Central memory CD8-positive, alpha-beta T cell (primary cell): ENCODE results near the gene MARCKSL1.
"Not testable (repeated sequence)": the region's sequence is repeated elsewhere in the genome, so short reads cannot be mapped to it uniquely, and the experiment has no call there.

Experiments
- ATAC-seq: fragments of 150-1000 bp; cut with Tn5 transposase; replicated peaks from 2 replicates; pipeline ENCODE4 v1.10.0; 2022; ENCODE audit warnings: mild to moderate bottlenecking, moderate FRiP score, moderate number of reproducible peaks; ENCODE audit not compliant: poor library complexity, severe bottlenecking; ENCODE audit errors: extremely low read depth
- DNase-seq, 2 donors: peaks; one replicate each; pipeline ENCODE4 v3.0.0; 2021; ENCODE audit warnings: low spot score in 2 of 2
- H3K27ac Mint-ChIP-seq: one replicate; pipeline ENCODE4 v1.8.0; 2022; ENCODE audit warnings: low read depth, mild to moderate bottlenecking, moderate library complexity, mixed read lengths
- H3K27me3 Mint-ChIP-seq: one replicate; pipeline ENCODE4 v1.8.0; 2022; ENCODE audit warnings: mixed read lengths
- H3K36me3 Mint-ChIP-seq: one replicate; pipeline ENCODE4 v1.8.0; 2022; ENCODE audit warnings: mild to moderate bottlenecking, moderate library complexity, mixed read lengths; ENCODE audit not compliant: insufficient read depth
- H3K4me1 Mint-ChIP-seq: one replicate; pipeline ENCODE4 v1.8.0; 2022; ENCODE audit warnings: mixed read lengths
- H3K4me3 Mint-ChIP-seq: one replicate; pipeline ENCODE4 v1.8.0; 2022; ENCODE audit warnings: mild to moderate bottlenecking, moderate library complexity, mixed read lengths
- H3K9me3 Mint-ChIP-seq: one replicate; pipeline ENCODE4 v1.8.0; 2022; ENCODE audit warnings: mixed read lengths

MARCKSL1 gene

GRCh38 chr1:32361674-32362473 lies 25.8 kb upstream of the MARCKSL1 start:
- peaks cover 15% of the 10 kb centered on the region for H3K36me3 Mint-ChIP-seq
- peaks cover 10% of the 10 kb centered on the region for H3K27me3 Mint-ChIP-seq
- ATAC-seq = peak; percentile 35
- DNase-seq = no peak
- H3K4me1 Mint-ChIP-seq = peaks cover 22% of the 10 kb centered on the region
- H3K9me3 Mint-ChIP-seq = no peaks in the 10 kb centered on the region
- H3K4me3 Mint-ChIP-seq = peak overlapping the region; percentile 78
- H3K27ac Mint-ChIP-seq = no peak overlapping the region

- peak overlapping the region; percentile 73 for H3K27ac Mint-ChIP-seq
- DNase-seq (no peak), ATAC-seq (no peak)
- H3K4me1 Mint-ChIP-seq = peaks cover 22% of the 10 kb centered on the region
- peak overlapping the region; percentile 78 for H3K4me3 Mint-ChIP-seq
- H3K27me3 Mint-ChIP-seq = peaks cover 10% of the 10 kb centered on the region
- H3K9me3 Mint-ChIP-seq = no peaks in the 10 kb centered on the region
- peaks cover 10% of the 10 kb centered on the region for H3K36me3 Mint-ChIP-seq
These were observed 25.3 kb upstream of the MARCKSL1 start for GRCh38 chr1:32361308-32361673.

- Mint-ChIP-seq H3K4me1 (peaks cover 30% of the 10 kb centered on the region), H3K27me3 (peaks cover 10% of the 10 kb centered on the region)
These were observed 22.4 kb upstream of the MARCKSL1 start for GRCh38 chr1:32358435-32358834.

GRCh38 chr1:32357614-32358013 lies 21.6 kb upstream of the MARCKSL1 start:
- Mint-ChIP-seq H3K27ac (no peak overlapping the region), H3K9me3 (no peaks in the 10 kb centered on the region), H3K27me3 (peaks cover 10% of the 10 kb centered on the region), H3K4me3 (no peak overlapping the region), H3K36me3 (peaks cover 4% of the 10 kb centered on the region), H3K4me1 (peaks cover 36% of the 10 kb centered on the region)
- ATAC-seq = no peak
- DNase-seq = no peak

More at GRCh38 chr1:32358435-32358834, 22.4 kb upstream of the MARCKSL1 start:
- Mint-ChIP-seq H3K36me3 (peaks cover 8% of the 10 kb centered on the region), H3K27ac (no peak overlapping the region), H3K4me3 (no peak overlapping the region), H3K9me3 (no peaks in the 10 kb centered on the region)
- ATAC-seq (no peak), DNase-seq (no peak)

DNA sequence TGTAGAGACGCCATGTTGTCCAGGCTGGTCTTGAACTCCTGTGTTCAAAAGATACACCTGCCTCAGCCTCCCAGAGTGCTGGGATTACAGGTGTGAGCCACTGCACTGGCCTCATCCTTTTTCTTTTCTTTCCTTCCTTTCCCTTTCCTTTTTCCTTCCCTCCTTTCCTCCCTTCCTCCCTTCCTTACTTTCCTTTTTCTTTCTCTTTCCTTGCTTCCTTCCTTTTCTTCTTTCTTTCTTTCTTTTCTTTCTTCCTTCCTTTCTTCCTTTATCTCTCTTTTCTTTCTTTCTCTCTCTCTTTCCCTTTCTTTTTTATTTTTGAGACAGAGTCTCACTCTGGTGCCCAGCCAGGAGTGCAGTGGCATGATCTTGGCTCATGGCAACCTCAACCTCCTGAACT lies 20.4 kb upstream of the MARCKSL1 start:
- H3K36me3 Mint-ChIP-seq = peaks cover 2% of the 10 kb centered on the region
- no peaks in the 10 kb centered on the region for H3K9me3 Mint-ChIP-seq
- ATAC-seq = no peak
- no peak for DNase-seq
- no peak overlapping the region for H3K27ac Mint-ChIP-seq
- H3K4me3 Mint-ChIP-seq = no peak overlapping the region
- peaks cover 36% of the 10 kb centered on the region for H3K4me1 Mint-ChIP-seq
- peaks cover 10% of the 10 kb centered on the region for H3K27me3 Mint-ChIP-seq

DNA sequence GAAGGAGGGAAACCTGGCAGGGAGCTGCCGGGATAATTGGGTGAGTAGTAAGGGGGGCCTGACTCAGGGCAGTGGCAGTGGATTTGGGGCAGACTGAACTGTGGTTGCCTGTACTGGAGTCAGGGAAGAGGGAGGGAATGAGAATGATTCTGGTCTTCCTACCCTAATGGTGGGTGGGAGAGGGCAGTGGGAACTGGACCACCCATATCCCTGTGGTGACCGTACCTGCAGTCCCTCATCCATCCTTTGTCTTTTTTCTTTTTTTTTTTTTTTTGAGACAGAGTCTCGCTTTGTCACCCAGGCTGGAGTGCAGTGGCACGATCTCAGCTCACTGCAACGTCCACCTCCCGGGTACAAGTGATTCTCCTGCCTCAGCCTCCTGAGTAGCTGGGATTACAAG lies 19.7 kb upstream of the MARCKSL1 start:
- H3K9me3 Mint-ChIP-seq, ATAC-seq, H3K4me3 Mint-ChIP-seq, H3K27me3 Mint-ChIP-seq, H3K36me3 Mint-ChIP-seq, H3K27ac Mint-ChIP-seq, DNase-seq: not testable (repeated sequence)
- H3K4me1 Mint-ChIP-seq = peaks cover 37% of the 10 kb centered on the region

- ATAC-seq (no peak), DNase-seq (no peak)
- Mint-ChIP-seq H3K9me3 (no peaks in the 10 kb centered on the region), H3K4me3 (peak overlapping the region; percentile 70), H3K36me3 (peaks cover 2% of the 10 kb centered on the region), H3K27ac (peak overlapping the region; percentile 26), H3K27me3 (no peaks in the 10 kb centered on the region), H3K4me1 (peaks cover 37% of the 10 kb centered on the region)
These were observed 18.0 kb upstream of the MARCKSL1 start for GRCh38 chr1:32353886-32354570.

- peak overlapping the region; percentile 70 for H3K4me3 Mint-ChIP-seq
- peak overlapping the region; percentile 56 for H3K27ac Mint-ChIP-seq
- ATAC-seq (no peak), DNase-seq (no peak)
- no peaks in the 10 kb centered on the region for H3K9me3 Mint-ChIP-seq
- H3K4me1 Mint-ChIP-seq = peaks cover 42% of the 10 kb centered on the region
- H3K36me3 Mint-ChIP-seq = peaks cover 2% of the 10 kb centered on the region
- no peaks in the 10 kb centered on the region for H3K27me3 Mint-ChIP-seq
These were observed 17.4 kb upstream of the MARCKSL1 start for GRCh38 chr1:32353431-32353830.

GRCh38 chr1:32352831-32353383 lies 16.9 kb upstream of the MARCKSL1 start:
- peak overlapping the region; percentile 56 for H3K27ac Mint-ChIP-seq
- peaks cover 42% of the 10 kb centered on the region for H3K4me1 Mint-ChIP-seq
- H3K4me3 Mint-ChIP-seq = peak overlapping the region; percentile 70

DNA sequence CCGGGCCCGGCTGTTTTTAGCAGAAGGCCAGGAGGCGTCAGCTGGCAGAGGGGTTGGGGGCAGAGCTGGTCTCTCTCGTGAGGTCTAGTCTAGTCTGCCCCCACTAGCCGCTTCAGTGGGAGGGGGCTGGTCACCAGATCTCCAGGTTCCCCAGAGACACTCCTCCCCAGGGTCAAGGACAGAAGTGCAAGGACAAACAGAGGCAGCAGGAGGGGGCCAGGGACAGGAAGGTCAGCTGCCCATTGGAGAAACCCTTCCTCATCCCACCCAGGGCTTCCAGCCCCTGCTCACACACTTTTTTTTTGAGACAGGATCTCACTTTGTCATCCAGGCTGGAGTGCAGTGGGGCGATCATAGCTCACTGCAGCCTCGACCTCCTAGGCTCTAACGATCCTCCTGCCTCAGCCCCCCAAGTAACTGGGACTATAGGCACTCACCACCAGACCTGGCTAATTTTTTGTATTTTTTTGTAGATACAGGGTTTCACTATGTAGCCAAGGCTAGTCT lies 16.3 kb upstream of the MARCKSL1 start:
- Mint-ChIP-seq H3K4me3 (peak overlapping the region; percentile 70), H3K36me3 (peaks cover 2% of the 10 kb centered on the region), H3K9me3 (no peaks in the 10 kb centered on the region), H3K4me1 (peaks cover 42% of the 10 kb centered on the region), H3K27me3 (no peaks in the 10 kb centered on the region), H3K27ac (peak overlapping the region; percentile 56)
- DNase-seq (no peak), ATAC-seq (no peak)

More at GRCh38 chr1:32352831-32353383, 16.9 kb upstream of the MARCKSL1 start:
- DNase-seq (no peak), ATAC-seq (no peak)
- Mint-ChIP-seq H3K9me3 (no peaks in the 10 kb centered on the region), H3K36me3 (peaks cover 2% of the 10 kb centered on the region), H3K27me3 (no peaks in the 10 kb centered on the region)

GRCh38 chr1:32351399-32352238 lies 15.6 kb upstream of the MARCKSL1 start:
- ATAC-seq (peak; percentile 97), DNase-seq (peak in 1 of 2 donors; percentile 85)
- Mint-ChIP-seq H3K36me3 (peaks cover 2% of the 10 kb centered on the region), H3K4me3 (peak overlapping the region; percentile 70), H3K9me3 (no peaks in the 10 kb centered on the region), H3K27me3 (no peaks in the 10 kb centered on the region), H3K4me1 (peaks cover 44% of the 10 kb centered on the region), H3K27ac (no peak overlapping the region)

GRCh38 chr1:32350785-32351398 lies 14.9 kb upstream of the MARCKSL1 start:
- Mint-ChIP-seq H3K4me1 (peaks cover 51% of the 10 kb centered on the region), H3K4me3 (peak overlapping the region; percentile 70), H3K36me3 (peaks cover 2% of the 10 kb centered on the region), H3K27me3 (no peaks in the 10 kb centered on the region), H3K27ac (no peak overlapping the region), H3K9me3 (no peaks in the 10 kb centered on the region)
- peak; percentile 66 for ATAC-seq
- DNase-seq = peak; percentile 70 to 78
